ENCODE data around the gene PCSK6. TPM values are rescaled to one million over a fixed set of nuclear protein-coding genes. Genes with fewer than 3 reads are reported as not detected.

The PCSK6 gene
- total and polyA plus RNA-seq, 2 experiments from 2014 or later, result 4.8 to 6.4 TPM

DNA sequence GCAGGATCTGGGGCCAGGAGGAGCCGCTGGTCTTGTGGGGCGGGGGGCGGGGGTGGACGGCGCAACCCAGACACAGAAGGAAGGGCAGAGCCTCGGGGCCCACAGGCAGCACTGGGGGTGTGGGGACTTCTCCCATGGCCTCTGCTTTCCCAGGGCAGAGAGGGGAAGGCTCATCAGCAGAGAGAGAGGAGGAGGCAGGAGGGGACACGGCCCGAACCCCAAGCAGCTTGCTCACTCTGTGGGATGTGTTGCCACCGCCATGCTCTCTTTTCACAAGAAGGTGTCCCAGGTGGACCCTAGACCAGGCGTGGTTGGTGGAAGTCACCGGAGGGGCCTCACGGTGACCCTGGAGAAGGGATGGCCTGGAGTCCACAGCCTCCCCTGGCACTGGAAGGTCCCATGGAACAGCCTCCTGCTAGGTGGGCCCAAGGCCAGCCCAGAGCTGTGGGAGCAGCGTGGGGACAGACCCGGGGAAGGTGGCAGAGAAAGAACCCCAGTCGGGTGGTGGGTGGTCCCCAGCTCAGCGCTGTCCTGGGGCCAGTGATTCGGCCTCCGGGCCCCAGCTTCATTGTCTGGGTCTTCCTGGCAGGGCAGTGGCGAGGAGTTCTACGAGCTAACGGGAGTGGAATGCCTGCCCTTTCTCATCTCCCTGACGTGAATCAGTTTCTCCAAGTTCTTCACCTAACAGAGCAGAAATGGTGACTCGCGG, 46.8 kb upstream of the PCSK6 start:
- Histone ChIP-seq H3K36me3 (no peaks in the 10 kb centered on the region), H3K9me3 (ENCODE audit: low read depth) (no peaks in the 10 kb centered on the region), H3K4me3 (no peak overlapping the region), H3K4me1 (ENCODE audit: low read depth) (no peaks in the 10 kb centered on the region), H3K27me3 (no peaks in the 10 kb centered on the region), H3K27ac (no peak overlapping the region)
- no peak for DNase-seq (ENCODE audit: low read depth in 1 of 2, low spot score in 1 of 2)
- TF ChIP-seq, protein P1, sequence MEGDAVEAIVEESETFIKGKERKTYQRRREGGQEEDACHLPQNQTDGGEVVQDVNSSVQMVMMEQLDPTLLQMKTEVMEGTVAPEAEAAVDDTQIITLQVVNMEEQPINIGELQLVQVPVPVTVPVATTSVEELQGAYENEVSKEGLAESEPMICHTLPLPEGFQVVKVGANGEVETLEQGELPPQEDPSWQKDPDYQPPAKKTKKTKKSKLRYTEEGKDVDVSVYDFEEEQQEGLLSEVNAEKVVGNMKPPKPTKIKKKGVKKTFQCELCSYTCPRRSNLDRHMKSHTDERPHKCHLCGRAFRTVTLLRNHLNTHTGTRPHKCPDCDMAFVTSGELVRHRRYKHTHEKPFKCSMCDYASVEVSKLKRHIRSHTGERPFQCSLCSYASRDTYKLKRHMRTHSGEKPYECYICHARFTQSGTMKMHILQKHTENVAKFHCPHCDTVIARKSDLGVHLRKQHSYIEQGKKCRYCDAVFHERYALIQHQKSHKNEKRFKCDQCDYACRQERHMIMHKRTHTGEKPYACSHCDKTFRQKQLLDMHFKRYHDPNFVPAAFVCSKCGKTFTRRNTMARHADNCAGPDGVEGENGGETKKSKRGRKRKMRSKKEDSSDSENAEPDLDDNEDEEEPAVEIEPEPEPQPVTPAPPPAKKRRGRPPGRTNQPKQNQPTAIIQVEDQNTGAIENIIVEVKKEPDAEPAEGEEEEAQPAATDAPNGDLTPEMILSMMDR (IDR thresholded peaks at IDR 0.05; ENCODE audit: low read depth, low read length), result no peak

DNA sequence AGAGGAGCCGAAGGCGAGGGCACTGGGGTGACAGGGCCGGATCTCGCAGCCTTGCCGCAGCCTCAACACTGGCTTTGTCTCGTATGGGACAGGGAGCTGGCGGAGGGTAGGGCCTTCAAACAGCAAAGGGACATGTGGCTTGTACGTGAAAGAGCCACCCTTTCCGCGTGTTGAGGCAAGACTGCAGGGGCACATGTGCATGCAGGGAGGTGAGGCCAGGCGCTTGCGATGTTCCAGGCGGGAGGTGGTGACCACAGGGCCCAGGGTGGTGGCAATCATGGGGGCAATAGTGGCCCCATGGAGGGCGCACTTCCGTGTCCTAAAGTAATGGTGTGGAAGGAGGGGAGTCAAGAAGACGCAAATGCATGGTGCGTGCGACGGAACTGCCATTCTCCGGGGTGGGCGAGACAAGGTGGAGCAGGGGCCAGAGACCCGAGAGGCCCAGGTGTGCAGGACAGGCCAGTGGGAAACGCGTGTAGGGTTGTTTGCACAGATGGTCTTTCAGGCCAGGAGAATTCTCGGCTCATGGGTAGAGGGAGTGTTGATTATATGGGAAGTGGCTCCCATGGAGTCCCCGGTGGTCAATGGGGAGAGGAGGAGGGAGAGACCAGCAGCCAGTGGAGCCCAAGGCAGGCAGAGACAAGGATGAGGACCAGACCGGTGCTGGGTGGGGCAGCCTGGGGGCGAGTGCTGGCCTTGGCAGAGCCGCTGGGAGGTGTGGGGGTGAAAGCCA, 45.8 kb upstream of the PCSK6 start:
- Histone ChIP-seq H3K9me3 (ENCODE audit: low read depth) (no peaks in the 10 kb centered on the region), H3K4me3 (no peak overlapping the region), H3K4me1 (ENCODE audit: low read depth) (no peaks in the 10 kb centered on the region), H3K27ac (no peak overlapping the region), H3K36me3 (no peaks in the 10 kb centered on the region), H3K27me3 (no peaks in the 10 kb centered on the region)
- DNase-seq (ENCODE audit: low read depth in 1 of 2, low spot score in 1 of 2), result no peak
- TF ChIP-seq, protein P1 (IDR thresholded peaks at IDR 0.05; ENCODE audit: low read depth, low read length), result no peak

DNA sequence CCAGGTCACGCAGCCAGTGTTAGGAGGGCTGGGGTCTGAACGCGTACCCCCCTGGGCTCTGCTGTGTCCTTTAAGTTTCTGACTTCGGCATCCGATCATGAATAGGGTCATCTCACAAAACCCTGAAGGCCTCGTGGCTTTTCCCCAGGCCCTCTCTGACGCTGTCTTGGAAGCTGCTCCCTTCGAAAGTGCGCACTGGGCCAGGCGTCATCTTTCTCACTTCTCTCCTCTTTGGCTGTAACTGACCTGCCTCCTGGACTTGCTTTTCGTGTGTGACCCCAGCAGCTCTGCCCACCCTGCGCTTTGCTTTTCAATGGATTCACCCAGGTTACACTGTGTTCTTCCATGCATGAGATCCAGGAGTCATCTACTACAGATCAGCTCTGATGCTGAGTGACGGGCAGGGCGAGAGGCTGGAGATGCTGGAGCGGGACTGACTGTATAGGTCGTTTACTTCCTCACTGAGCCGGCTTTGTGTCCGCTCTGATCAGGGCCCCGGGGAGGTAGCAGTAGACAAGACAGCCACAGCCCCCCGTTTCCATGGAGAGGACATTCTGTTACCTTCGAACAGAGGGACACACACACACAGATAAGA, 45.0 kb upstream of the PCSK6 start:
- H3K9me3 ChIP-seq (ENCODE audit: low read depth), result no peaks in the 10 kb centered on the region
- no peak for DNase-seq (ENCODE audit: low read depth in 1 of 2, low spot score in 1 of 2)
- no peaks in the 10 kb centered on the region for H3K4me1 ChIP-seq (ENCODE audit: low read depth)
- H3K27ac ChIP-seq, result no peak overlapping the region
- TF ChIP-seq, protein P1 (IDR thresholded peaks at IDR 0.05; ENCODE audit: low read depth, low read length), result no peak
- no peak overlapping the region for H3K4me3 ChIP-seq
- H3K36me3 ChIP-seq, result no peaks in the 10 kb centered on the region
- no peaks in the 10 kb centered on the region for H3K27me3 ChIP-seq

DNA sequence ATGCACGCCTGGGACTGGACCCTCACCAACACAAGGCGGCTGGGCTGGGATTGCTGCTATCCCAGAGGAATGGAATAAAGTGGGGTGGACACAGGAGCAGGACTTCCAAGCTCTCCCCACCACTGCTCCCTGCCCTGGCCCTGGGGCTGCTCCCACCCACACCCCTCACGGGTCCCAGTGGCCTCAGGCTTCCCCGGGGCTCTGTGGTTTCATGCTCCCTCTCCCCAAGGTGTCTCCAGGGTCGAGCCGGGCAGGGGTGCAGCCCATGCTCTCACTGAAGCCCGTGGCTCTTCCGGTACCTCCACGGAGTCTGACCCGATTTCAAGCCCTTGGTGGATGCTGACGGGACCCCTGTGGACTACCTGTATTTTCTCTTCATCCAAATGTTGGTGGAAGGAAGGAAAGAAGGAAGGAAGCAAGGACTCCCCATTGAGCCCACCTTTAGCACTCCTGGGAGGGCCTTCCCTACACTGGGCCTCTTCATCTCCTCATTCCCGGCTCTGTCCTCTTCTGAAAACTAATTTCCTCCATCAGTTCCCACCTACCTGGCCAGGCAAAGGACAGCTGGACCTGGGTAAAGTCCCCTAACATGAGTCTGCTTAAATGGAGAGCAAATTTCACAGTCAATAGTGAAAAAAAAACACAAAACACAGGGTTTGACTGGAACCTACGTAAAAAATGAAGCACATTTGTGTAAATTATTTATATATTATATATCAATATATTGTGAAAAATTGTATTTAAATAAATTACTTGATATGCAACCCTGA, 44.0 kb upstream of the PCSK6 start:
- DNase-seq (ENCODE audit: low read depth in 1 of 2, low spot score in 1 of 2), result no peak
- TF ChIP-seq, protein P1 (IDR thresholded peaks at IDR 0.05; ENCODE audit: low read depth, low read length), result no peak
- Histone ChIP-seq H3K9me3 (ENCODE audit: low read depth) (no peaks in the 10 kb centered on the region), H3K4me3 (no peak overlapping the region), H3K27me3 (no peaks in the 10 kb centered on the region), H3K4me1 (ENCODE audit: low read depth) (no peaks in the 10 kb centered on the region), H3K27ac (no peak overlapping the region), H3K36me3 (no peaks in the 10 kb centered on the region)

DNA sequence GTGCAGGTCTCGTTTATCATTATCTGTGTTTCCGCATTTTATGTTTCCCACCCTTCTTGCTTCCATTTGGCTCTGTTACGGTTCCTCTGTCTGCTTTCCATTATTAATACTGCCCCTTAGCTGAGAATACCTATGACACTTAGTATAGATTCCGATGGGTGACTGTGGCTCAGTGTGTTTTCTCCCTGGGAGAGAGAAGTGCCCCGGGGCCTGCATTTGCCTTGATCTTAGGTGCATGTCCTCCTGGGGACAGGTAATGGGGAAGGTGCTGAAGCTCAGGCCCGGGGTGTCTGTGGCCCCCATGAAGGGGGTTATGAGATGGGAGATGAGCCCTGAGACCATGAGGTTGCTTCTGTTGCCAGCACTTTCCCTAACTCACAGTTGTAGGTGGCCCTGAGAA, 43.4 kb upstream of the PCSK6 start:
- H3K27ac ChIP-seq, result no peak overlapping the region
- H3K4me1 ChIP-seq (ENCODE audit: low read depth), result no peaks in the 10 kb centered on the region
- H3K36me3 ChIP-seq, result no peaks in the 10 kb centered on the region
- no peak for DNase-seq (ENCODE audit: low read depth in 1 of 2, low spot score in 1 of 2)
- H3K9me3 ChIP-seq (ENCODE audit: low read depth), result no peaks in the 10 kb centered on the region
- H3K27me3 ChIP-seq, result no peaks in the 10 kb centered on the region
- H3K4me3 ChIP-seq, result no peak overlapping the region
- TF ChIP-seq, protein P1 (IDR thresholded peaks at IDR 0.05; ENCODE audit: low read depth, low read length), result no peak

All from cardiac muscle cell (in vitro differentiated cells and primary cell).